PC-9 (cell line): ENCODE data around the gene DYRK2.
"Not testable (repeated sequence)": the region's sequence is repeated elsewhere in the genome, so short reads cannot be mapped to it uniquely, and the experiment has no call there.

Experiments used
- CTCF ChIP-seq: fragments of 200-600 bp; sonication (generic); conservative IDR thresholded peaks from 2 replicates; pipeline ENCODE4 v1.6.1; 2017; ENCODE audit warnings: mixed run types, antibody characterized with exemption, mild to moderate bottlenecking, moderate library complexity
- EZH2 ChIP-seq: fragments of 200-600 bp; sonication (generic); IDR thresholded peaks from 2 replicates; pipeline ENCODE4 v1.8.0; 2017; ENCODE audit warnings: antibody characterized with exemption, low read depth

GRCh38 chr12:67673509-67673908 lies 25.0 kb downstream of the DYRK2 start:
- not testable (repeated sequence) for TF ChIP-seq EZH2, CTCF
